Testis (tissue), 2 donors: ENCODE data around the gene CCDC90B.

Experiments used
- CTCF ChIP-seq, 3 experiments: fragments of 450-650 bp in 2 of 3; fragments of 200-600 bp in 1 of 3; sonication (generic) in 1 of 3; IDR thresholded peaks; one replicate each; pipeline ENCODE4 v1.5.1; 2016 to 2019; ENCODE audit warnings: antibody characterized with exemption in 3 of 3, mild to moderate bottlenecking in 2 of 3, moderate library complexity in 1 of 3
- POLR2A ChIP-seq: fragments of 450-650 bp; IDR thresholded peaks from one replicate; pipeline ENCODE4 v1.6.1; 2017; ENCODE audit warnings: antibody characterized with exemption, mild to moderate bottlenecking, moderate library complexity

- TF ChIP-seq CTCF (IDR thresholded peaks at IDR 0.05) (no peak), POLR2A (no peak)
These were observed 33.2 kb downstream of the CCDC90B start for GRCh38 chr11:83252941-83253340.
